Ovary (tissue), 9 donors: ENCODE data around the gene NDUFB2. TPM values are rescaled to one million over a fixed set of nuclear protein-coding genes. Genes with fewer than 3 reads are reported as not detected.
"Not testable (repeated sequence)": the region's sequence is repeated elsewhere in the genome, so short reads cannot be mapped to it uniquely, and the experiment has no call there.

Source experiments
- DNase-seq, 5 donors: peaks; one replicate each; pipeline ENCODE4 v3.0.0-alpha.2; 2019 to 2020
- H3K27ac ChIP-seq, 2 donors: fragments of 200-600 bp; one replicate each; pipeline versions ENCODE4 v1.5.1 to v1.8.0; 2019 to 2022
- H3K27me3 ChIP-seq: fragments of 200-600 bp; one replicate; pipeline ENCODE4 v1.8.0; 2022
- H3K36me3 ChIP-seq: fragments of 200-600 bp; sonication (generic); one replicate; pipeline ENCODE4 v1.5.1; 2019
- H3K4me1 ChIP-seq: one replicate; pipeline ENCODE4 v1.8.1; 2013; ENCODE audit warnings: mild to moderate bottlenecking, moderate library complexity; ENCODE audit not compliant: insufficient read depth
- H3K4me3 ChIP-seq: fragments of 200-600 bp; sonication (generic); one replicate; pipeline ENCODE4 v1.5.1; 2017
- H3K9me3 ChIP-seq, 2 donors: fragments of 200-600 bp in 1 of 2; sonication (generic) in 1 of 2; one replicate each; pipeline versions ENCODE4 v1.5.1 to v1.8.1; 2013 to 2019; ENCODE audit warnings: mild to moderate bottlenecking in 1 of 2, moderate library complexity in 1 of 2
- CTCF ChIP-seq, 3 donors: fragments of 450-650 bp in 2 of 3; fragments of 200-600 bp in 1 of 3; IDR thresholded peaks; one replicate each; pipeline versions ENCODE4 v1.5.1 to v1.8.0; 2016 to 2022; ENCODE audit warnings: antibody characterized with exemption in 3 of 3, mild to moderate bottlenecking in 1 of 3
- EP300 ChIP-seq: sonication (generic); formaldehyde crosslinking; IDR thresholded peaks from one replicate; pipeline ENCODE4 v1.6.1; 2017; ENCODE audit warnings: antibody characterized with exemption
- POLR2A ChIP-seq: fragments of 450-650 bp; IDR thresholded peaks from one replicate; pipeline ENCODE4 v1.6.1; 2017; ENCODE audit warnings: antibody characterized with exemption, mild to moderate bottlenecking, moderate library complexity
- WGBS, 3 donors: extraction: QIAGEN DNeasy Blood & Tissue Kit in 1 of 3; methylation state at CpG; one replicate each; pipeline versions ENCODE4 v1.1.5 to v1.1.7; 2013 to 2017; 5-methylcytosine and 5-hydroxymethylcytosine counted together
- intact Hi-C, 4 donors: fragments of 100-400 bp; cut with DNase I; formaldehyde crosslinking; loops; one replicate each; pipeline versions ENCODE4 v1.11.0 to v1.15.1; 2022 to 2023
- polyA plus RNA-seq, 2 donors: library from polyadenylated mRNA; stranded (reverse); fragments of 200-250 nt in 1 of 2; fragments of 350-450 nt in 1 of 2; fragmentation: Illumina TruSeq in 1 of 2; extraction: RNeasy Lipid Tissue Mini Kit (QIAGEN cat#74804) in 1 of 2; gene quantifications; one replicate each; pipeline ENCODE4 v1.2.3, GENCODE V29; 2013 to 2014
- total RNA-seq, 7 donors: library from RNA; depleted of rRNA in 2 of 7; stranded (reverse); fragments of >200 nt in 2 of 7; fragmentation: NEBNext Ultra II Directional in 3 of 7; extraction: Animal tissue kit (Norgen Biotek cat#: 25700) in 3 of 7; gene quantifications; one replicate each; pipeline versions ENCODE4 v1.1.0 to v1.2.4, GENCODE V29; 2016 to 2023
- donor health status: DM: no; HTN: no; CAD: no; lungs with moderate emphysema.
- donor health status: DM: no; HTN: no; CAD: no.
- donor health status: Bipolar disorder and iron deficiency.
- donor health status: DM: yes; HTN: yes; CAD: no.
- donor health status: DM: no; HTN: no; CAD: no.
- donor health status: DM: yes; HTN: yes; CAD: no.

NDUFB2 gene
- total and polyA plus RNA-seq, 9 donors = 79.6 to 172 (median 120) TPM

GRCh38 chr7:140734729-140735128 lies 38.2 kb downstream of the NDUFB2 start:
- TF ChIP-seq EP300 (no peak), POLR2A (no peak), CTCF (IDR thresholded peaks at IDR 0.05) (no peak)

GRCh38 chr7:140738280-140738679 lies 41.8 kb downstream of the NDUFB2 start:
- H3K9me3 ChIP-seq = no peaks in the 10 kb centered on the region
- no peak overlapping the region for H3K27ac ChIP-seq
- no peaks in the 10 kb centered on the region for H3K4me1 ChIP-seq
- no peak for DNase-seq
- no peaks in the 10 kb centered on the region for H3K36me3 ChIP-seq
- no peaks in the 10 kb centered on the region for H3K27me3 ChIP-seq
- H3K4me3 ChIP-seq = no peak overlapping the region
- intact Hi-C loops = no loop called here
- TF ChIP-seq CTCF (IDR thresholded peaks at IDR 0.05) (no peak), POLR2A (no peak), EP300 (no peak)

More at GRCh38 chr7:140734729-140735128, 38.2 kb downstream of the NDUFB2 start:
- intact Hi-C loops = no loop called here
- Histone ChIP-seq H3K9me3 (no peaks in the 10 kb centered on the region), H3K27ac (no peak overlapping the region), H3K36me3 (no peaks in the 10 kb centered on the region), H3K4me3 (no peak overlapping the region), H3K27me3 (no peaks in the 10 kb centered on the region), H3K4me1 (no peaks in the 10 kb centered on the region)
- 96 to 97% (median 96%) methylated on average over 2 of the region's 2 CpGs for WGBS, 3 donors
- DNase-seq = no peak

- whole genome bisulfite sequencing, 3 donors = 93 to 100% (median 96%) methylated on average over 2 of the region's 4 CpGs
These were observed 46.7 kb downstream of the NDUFB2 start for GRCh38 chr7:140743255-140743654.

GRCh38 chr7:140744005-140744404 lies 47.5 kb downstream of the NDUFB2 start:
- intact Hi-C loops = no loop called here
- no peak overlapping the region for H3K4me3 ChIP-seq
- H3K27ac ChIP-seq = no peak overlapping the region
- no peaks in the 10 kb centered on the region for H3K36me3 ChIP-seq
- no peaks in the 10 kb centered on the region for H3K9me3 ChIP-seq
- no peaks in the 10 kb centered on the region for H3K27me3 ChIP-seq
- WGBS, 3 donors = 81 to 89% (median 83%) methylated on average over 2 of the region's 2 CpGs
- DNase-seq = no peak
- H3K4me1 ChIP-seq = no peaks in the 10 kb centered on the region
- TF ChIP-seq POLR2A (no peak), CTCF (IDR thresholded peaks at IDR 0.05) (no peak), EP300 (no peak)

More at GRCh38 chr7:140743255-140743654, 46.7 kb downstream of the NDUFB2 start:
- DNase-seq, H3K4me1 ChIP-seq, H3K27me3 ChIP-seq, H3K4me3 ChIP-seq, H3K36me3 ChIP-seq, intact Hi-C loops, H3K27ac ChIP-seq, H3K9me3 ChIP-seq: not testable (repeated sequence)

- Histone ChIP-seq H3K27me3 (no peaks in the 10 kb centered on the region), H3K27ac (no peak overlapping the region), H3K9me3 (no peaks in the 10 kb centered on the region), H3K4me1 (no peaks in the 10 kb centered on the region), H3K36me3 (no peaks in the 10 kb centered on the region), H3K4me3 (no peak overlapping the region)
- no peak for DNase-seq
- TF ChIP-seq EP300 (no peak), CTCF (IDR thresholded peaks at IDR 0.05) (no peak), POLR2A (no peak)
- intact Hi-C loops = no loop called here
- WGBS, 3 donors = 85 to 90% (median 88%) methylated on average over 6 of the region's 6 CpGs
These were observed 49.0 kb downstream of the NDUFB2 start for GRCh38 chr7:140745266-140746058.
